ENCODE measurements around the gene ANO1. TPM values are rescaled to one million over a fixed set of nuclear protein-coding genes. Genes with fewer than 3 reads are reported as not detected.
A peak's percentile ranks its signal among the peaks of the same experiment; 100 is the strongest.

ANO1 gene
- total RNA-seq, 1 experiment from 2014 or later: 184 TPM

GRCh38 chr11:70151671-70152070 is 73.6 kb downstream of the ANO1 start:
- Histone ChIP-seq H3K27me3 (ENCODE audit: low read length) (no peaks in the 10 kb centered on the region), H2AFZ (ENCODE audit: low read length) (no peak overlapping the region), H3K27ac (ENCODE audit: low read length) (no peak overlapping the region), H4K20me1 (ENCODE audit: low read length) (no peaks in the 10 kb centered on the region), H3K79me2 (ENCODE audit: low read length) (no peaks in the 10 kb centered on the region), H3K9me3 (ENCODE audit: low read length) (no peaks in the 10 kb centered on the region), H3K36me3 (ENCODE audit: low read depth, low read length) (peaks cover 66% of the 10 kb centered on the region), H3F3A (ENCODE audit: low read length, unreplicated experiment) (no peaks in the 10 kb centered on the region), H3K4me1 (ENCODE audit: insufficient read depth, low read length) (no peaks in the 10 kb centered on the region), H3K9ac (ENCODE audit: low read length) (no peak overlapping the region), H3K4me3 (ENCODE audit: low read length) (no peak overlapping the region), H3K4me2 (ENCODE audit: low read length) (no peak overlapping the region), H3K9me2 (replicated peaks; ENCODE audit: low read length) (no peaks in the 10 kb centered on the region)
- POLR2A ChIA-PET (ENCODE audit: unreplicated experiment): no interaction called here
- CTCF ChIA-PET: no interaction called here
- no peak for DNase-seq
- no peak for ATAC-seq
- intact Hi-C loops (cut with micrococcal nuclease): no loop called here
- no TSS peak for BruUV-seq (replicated peaks)
- no peak for TF ChIP-seq EZH2 (IDR thresholded peaks at IDR 0.05; ENCODE audit: low read length, unreplicated experiment)
- no peak for TF ChIP-seq EZH2phosphoT487 (IDR thresholded peaks at IDR 0.05; ENCODE audit: borderline replicate concordance, low read length)
- no peak for TF ChIP-seq CTCF (conservative IDR thresholded peaks at IDR 0.05; ENCODE audit: low read depth, low read length)

DNA sequence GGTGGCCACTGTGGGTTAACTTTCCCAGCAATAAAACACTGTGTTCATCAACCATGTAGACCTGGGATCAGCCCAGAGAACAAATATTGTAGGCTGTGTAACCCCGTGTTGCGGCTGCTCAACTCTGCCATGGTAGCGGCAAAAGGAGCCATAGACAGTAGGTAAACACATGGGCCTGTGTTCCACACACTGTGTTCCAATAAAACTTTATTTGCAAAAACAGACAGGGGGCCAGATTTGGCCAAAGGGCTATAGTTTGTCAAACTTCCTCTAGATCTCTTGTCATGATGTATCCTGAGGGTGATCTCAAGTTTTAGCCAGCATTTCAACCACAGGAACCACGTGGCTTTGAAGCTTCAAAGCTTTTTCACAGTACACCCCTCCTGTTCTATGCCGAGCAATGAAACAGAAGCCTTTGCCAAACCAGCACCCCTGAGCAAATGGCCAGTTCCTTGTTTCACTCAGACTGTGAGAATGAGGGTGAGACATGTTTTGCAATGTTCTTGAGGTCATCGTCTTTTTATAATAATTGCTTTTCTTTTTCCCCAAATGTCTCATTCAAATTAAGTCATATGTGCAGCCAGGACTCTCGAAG is 75.1 kb downstream of the ANO1 start:
- intact Hi-C loops (cut with micrococcal nuclease): no loop called here
- Histone ChIP-seq H2AFZ (ENCODE audit: low read length) (no peak overlapping the region), H3K79me2 (ENCODE audit: low read length) (no peaks in the 10 kb centered on the region), H3K27ac (ENCODE audit: low read length) (no peak overlapping the region), H4K20me1 (ENCODE audit: low read length) (no peaks in the 10 kb centered on the region), H3K9me2 (replicated peaks; ENCODE audit: low read length) (no peaks in the 10 kb centered on the region), H3K36me3 (ENCODE audit: low read depth, low read length) (peaks cover 71% of the 10 kb centered on the region), H3F3A (ENCODE audit: low read length, unreplicated experiment) (no peaks in the 10 kb centered on the region), H3K9ac (ENCODE audit: low read length) (no peak overlapping the region), H3K9me3 (ENCODE audit: low read length) (no peaks in the 10 kb centered on the region), H3K4me1 (ENCODE audit: insufficient read depth, low read length) (peaks cover 2% of the 10 kb centered on the region; the same call in 1 of the 2 replicates), H3K4me2 (ENCODE audit: low read length) (no peak overlapping the region), H3K4me3 (ENCODE audit: low read length) (no peak overlapping the region), H3K27me3 (ENCODE audit: low read length) (no peaks in the 10 kb centered on the region)
- TF ChIP-seq EZH2 (IDR thresholded peaks at IDR 0.05; ENCODE audit: low read length, unreplicated experiment) (no peak), EZH2phosphoT487 (IDR thresholded peaks at IDR 0.05; ENCODE audit: borderline replicate concordance, low read length) (no peak), CTCF (conservative IDR thresholded peaks at IDR 0.05; ENCODE audit: low read depth, low read length) (no peak)
- ATAC-seq: no peak
- CTCF ChIA-PET: no interaction called here
- BruUV-seq (replicated peaks): TSS peak; percentile 6
- DNase-seq: no peak
- POLR2A ChIA-PET (ENCODE audit: unreplicated experiment): no interaction called here

GRCh38 chr11:70155386-70155785 is 77.3 kb downstream of the ANO1 start:
- POLR2A ChIA-PET (ENCODE audit: unreplicated experiment): no interaction called here
- H3K9me2 ChIP-seq (replicated peaks; ENCODE audit: low read length): no peaks in the 10 kb centered on the region
- no peak overlapping the region for H3K4me2 ChIP-seq (ENCODE audit: low read length)
- no peak overlapping the region for H3K9ac ChIP-seq (ENCODE audit: low read length)
- peaks cover 54% of the 10 kb centered on the region for H3K36me3 ChIP-seq (ENCODE audit: low read depth, low read length)
- no peaks in the 10 kb centered on the region for H3K79me2 ChIP-seq (ENCODE audit: low read length)
- ATAC-seq (no peak), DNase-seq (no peak)
- no peak overlapping the region for H3K27ac ChIP-seq (ENCODE audit: low read length)
- H3K27me3 ChIP-seq (ENCODE audit: low read length): no peaks in the 10 kb centered on the region
- peaks cover 22% of the 10 kb centered on the region for H3K4me1 ChIP-seq (ENCODE audit: insufficient read depth, low read length)
- H2AFZ ChIP-seq (ENCODE audit: low read length): no peak overlapping the region
- no TSS peak for BruUV-seq (replicated peaks)
- no peaks in the 10 kb centered on the region for H3F3A ChIP-seq (ENCODE audit: low read length, unreplicated experiment)
- CTCF ChIA-PET: no interaction called here
- no peaks in the 10 kb centered on the region for H4K20me1 ChIP-seq (ENCODE audit: low read length)
- intact Hi-C loops (cut with micrococcal nuclease): loop anchor here (5.0 kb wide), 1 partner anchor 73 kb away; no protein-coding TSS in a partner anchor
- TF ChIP-seq EZH2phosphoT487 (IDR thresholded peaks at IDR 0.05; ENCODE audit: borderline replicate concordance, low read length) (no peak), EZH2 (IDR thresholded peaks at IDR 0.05; ENCODE audit: low read length, unreplicated experiment) (no peak), CTCF (conservative IDR thresholded peaks at IDR 0.05; ENCODE audit: low read depth, low read length) (no peak)
- no peaks in the 10 kb centered on the region for H3K9me3 ChIP-seq (ENCODE audit: low read length)
- no peak overlapping the region for H3K4me3 ChIP-seq (ENCODE audit: low read length)

Data from PC-3 (cell line).